CD4-positive, alpha-beta T cell treated with Interleukin-15 for 4 hours (primary cell): ENCODE measurements around the gene ARHGEF4.

Source experiments
- DNase-seq: peaks from one replicate; pipeline ENCODE4 v3.0.0-alpha.2; 2020; ENCODE audit warnings: low spot score

Gene ARHGEF4

GRCh38 chr2:130818809-130819208, 17.9 kb upstream of the ARHGEF4 start:
- DNase-seq, result no peak

DNA sequence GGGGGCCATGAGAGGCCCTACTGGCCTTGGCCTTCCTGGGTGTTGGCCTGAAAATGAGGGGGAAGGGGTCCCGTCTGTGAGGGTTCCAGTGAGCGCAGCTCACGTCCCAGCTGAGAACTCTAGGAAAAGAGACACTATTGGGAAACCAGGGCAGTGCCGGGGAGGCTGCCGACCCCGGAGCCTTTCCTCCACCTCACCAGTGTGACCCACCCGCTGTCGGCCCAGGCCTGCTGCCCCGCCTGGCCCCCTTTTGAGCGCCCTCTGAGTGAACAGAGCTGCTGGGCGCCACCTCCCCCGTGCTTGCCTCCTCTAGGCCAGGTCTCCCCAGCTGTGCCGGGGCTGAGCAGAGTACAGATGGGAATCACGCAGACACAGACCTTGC, 17.5 kb upstream of the ARHGEF4 start:
- no peak for DNase-seq

DNA sequence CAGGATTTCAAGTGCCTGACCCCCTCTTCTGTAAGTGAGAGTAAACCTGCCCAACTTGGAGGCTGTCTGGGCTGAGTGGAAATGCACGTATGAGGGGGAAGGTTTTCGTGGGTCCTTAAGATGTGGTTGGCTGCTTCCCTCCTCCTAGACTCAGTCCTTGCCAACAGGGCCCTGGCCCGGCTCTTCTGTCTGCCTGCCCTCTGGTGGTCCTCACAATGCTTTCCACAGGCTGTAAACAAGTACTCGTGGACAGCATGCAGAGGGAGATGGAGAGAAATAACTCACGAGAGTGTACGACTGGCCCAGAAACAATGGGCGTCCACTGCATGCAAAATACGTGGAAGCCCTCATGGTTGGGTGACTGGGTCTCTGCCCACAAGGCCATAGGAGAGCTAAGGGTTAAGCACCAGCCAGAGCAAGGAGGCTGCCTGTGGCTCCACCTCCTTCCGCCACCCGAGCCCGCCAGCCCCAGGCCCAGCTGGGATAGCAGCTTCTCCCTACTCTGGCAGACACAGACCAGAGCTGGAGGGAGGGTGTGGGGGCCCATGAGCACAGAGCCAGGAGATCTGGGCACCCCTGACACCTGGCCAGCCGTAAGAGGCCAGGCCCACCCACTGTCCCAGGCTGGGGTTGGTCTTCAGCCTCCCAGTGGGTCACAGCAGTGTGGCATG, 17.0 kb upstream of the ARHGEF4 start:
- DNase-seq, result no peak

DNA sequence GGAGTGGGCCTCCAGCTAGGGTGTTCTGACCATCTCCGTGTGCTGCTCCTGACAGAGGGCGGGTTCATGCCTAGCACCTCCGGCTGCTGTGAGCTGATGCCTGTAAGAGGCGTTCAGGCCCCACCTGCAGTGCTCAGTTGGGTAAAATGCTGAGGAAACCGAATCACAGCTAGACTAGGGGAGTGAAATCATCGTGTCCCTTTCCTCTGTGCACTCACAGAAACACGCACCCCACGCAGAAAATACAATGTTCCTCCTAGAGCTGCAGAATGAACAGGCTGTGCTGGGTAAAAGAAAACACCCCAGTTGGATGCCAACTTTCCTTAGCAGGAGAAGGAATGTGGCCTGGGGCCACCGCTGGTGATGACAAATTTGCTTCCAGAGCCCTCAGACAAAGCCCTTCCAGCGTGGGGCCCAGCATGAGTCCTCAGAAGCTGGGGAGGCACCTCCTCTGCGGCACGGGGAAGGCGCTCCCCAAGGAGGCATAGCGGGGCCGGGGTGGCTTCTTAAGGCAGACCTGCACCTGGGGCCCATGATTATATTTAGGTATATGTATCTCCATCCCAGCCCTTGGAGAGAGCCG, 16.3 kb upstream of the ARHGEF4 start:
- DNase-seq, result no peak

DNA sequence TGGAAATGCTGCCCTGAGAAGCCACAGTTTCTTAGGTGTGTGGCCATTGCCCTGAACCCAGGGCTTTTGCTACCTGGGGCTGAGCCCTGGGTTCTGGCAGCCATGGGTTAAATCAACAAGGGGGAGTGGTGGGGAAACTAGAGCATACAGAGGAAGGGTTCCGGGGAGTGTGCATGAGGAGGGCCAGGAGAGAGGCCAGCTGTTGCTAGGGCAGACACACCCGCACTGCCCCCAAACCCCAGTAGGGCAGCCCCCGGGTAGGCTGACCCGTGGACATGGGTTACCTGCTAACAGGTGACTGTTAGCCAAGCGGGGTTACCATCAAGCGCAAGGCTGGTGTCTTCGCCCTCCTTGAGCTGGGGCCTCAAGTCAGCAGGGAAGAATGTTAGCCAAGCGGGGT, 14.8 kb upstream of the ARHGEF4 start:
- DNase-seq, result no peak

GRCh38 chr2:130822766-130823165, 13.9 kb upstream of the ARHGEF4 start:
- no peak for DNase-seq

- DNase-seq, result no peak
Observed at GRCh38 chr2:130823171-130823885, 13.4 kb upstream of the ARHGEF4 start.

- DNase-seq, result no peak
Observed at GRCh38 chr2:130823886-130824491, 12.7 kb upstream of the ARHGEF4 start.

- DNase-seq, result peak; percentile 88
Observed at GRCh38 chr2:130824492-130825061, 12.1 kb upstream of the ARHGEF4 start.

- no peak for DNase-seq
Observed at GRCh38 chr2:130825231-130825965, 11.3 kb upstream of the ARHGEF4 start.

- no peak for DNase-seq
Observed at GRCh38 chr2:130825966-130826253, 10.8 kb upstream of the ARHGEF4 start.

DNA sequence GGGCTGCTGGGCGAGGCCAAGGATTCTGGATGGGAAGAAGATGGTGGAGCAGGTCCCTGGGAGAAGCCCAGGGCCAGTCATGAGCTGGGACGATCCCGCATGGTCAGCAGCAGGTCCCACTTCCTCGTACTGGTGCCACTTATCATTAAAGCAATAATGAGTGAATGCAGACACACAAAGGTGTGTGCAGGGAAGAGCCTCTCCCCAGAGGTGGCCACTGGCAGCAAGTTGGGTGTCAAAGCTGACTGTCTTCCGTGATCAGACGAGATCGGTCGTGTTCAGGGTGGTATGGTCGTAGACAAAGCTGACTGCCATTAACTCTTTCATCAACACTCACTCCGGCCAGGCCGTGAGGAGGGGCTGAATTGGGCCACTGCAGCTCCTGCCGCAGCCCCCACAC, 10.3 kb upstream of the ARHGEF4 start:
- no peak for DNase-seq

GRCh38 chr2:130826821-130827501, 9.8 kb upstream of the ARHGEF4 start:
- no peak for DNase-seq

GRCh38 chr2:130827502-130828251, 9.0 kb upstream of the ARHGEF4 start:
- DNase-seq, result no peak

GRCh38 chr2:130828461-130828860, 8.3 kb upstream of the ARHGEF4 start:
- DNase-seq, result no peak

DNA sequence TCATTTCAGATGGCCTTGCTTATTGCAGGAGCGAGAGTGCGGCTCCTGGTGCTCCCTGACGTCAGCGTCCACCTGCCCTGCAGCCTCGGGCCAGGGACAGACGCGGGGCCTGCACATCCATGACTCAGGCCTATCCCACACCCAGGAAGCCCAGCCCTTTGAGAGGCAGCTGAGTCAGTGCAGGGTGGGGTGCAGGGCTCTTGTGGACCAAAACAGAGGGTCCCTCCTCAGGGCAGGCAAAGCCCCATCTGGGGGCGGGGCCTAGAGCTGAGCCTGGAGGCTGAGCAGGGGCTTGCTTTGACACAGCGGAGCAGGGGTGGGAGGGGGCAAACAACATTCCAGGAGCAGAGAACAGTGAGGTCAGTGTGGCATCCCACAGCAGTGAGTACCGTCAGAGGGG, 7.7 kb upstream of the ARHGEF4 start:
- DNase-seq, result no peak

DNA sequence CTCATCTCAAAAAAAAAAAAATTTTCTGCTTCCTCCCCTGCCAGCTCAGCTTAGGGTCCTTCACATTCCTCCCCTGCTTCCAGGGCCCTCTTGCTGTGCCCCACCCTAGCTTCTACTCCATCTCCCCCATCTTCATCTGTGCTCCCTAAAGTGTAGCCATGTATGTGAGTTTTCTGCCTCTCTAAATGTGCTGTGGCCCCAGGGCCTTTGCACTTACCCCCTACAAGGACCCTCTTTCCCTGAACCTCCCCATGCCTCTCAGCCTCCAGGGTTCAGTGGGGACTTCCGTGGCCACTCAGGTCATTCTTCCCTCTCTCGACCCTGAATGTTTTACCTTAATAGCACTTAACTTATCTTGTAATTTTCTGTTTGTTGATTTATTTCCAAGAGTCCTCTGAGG, 6.2 kb upstream of the ARHGEF4 start:
- DNase-seq, result no peak

- DNase-seq, result no peak
Observed at GRCh38 chr2:130831356-130831755, 5.4 kb upstream of the ARHGEF4 start.

GRCh38 chr2:130832296-130832940, 4.3 kb upstream of the ARHGEF4 start:
- no peak for DNase-seq
